GM12872 (cell line): ENCODE measurements around the gene TESK2.
A peak's percentile ranks its signal among the peaks of the same experiment; 100 is the strongest.

Source experiments
- TF ChIP-seq, protein P1 (sequence below): IDR thresholded peaks from 3 replicates; pipeline ENCODE4 v1.5.1; 2011; ENCODE audit warnings: low read depth, mild to moderate bottlenecking, low read length, moderate library complexity; ENCODE audit not compliant: insufficient read depth

TESK2 gene

DNA sequence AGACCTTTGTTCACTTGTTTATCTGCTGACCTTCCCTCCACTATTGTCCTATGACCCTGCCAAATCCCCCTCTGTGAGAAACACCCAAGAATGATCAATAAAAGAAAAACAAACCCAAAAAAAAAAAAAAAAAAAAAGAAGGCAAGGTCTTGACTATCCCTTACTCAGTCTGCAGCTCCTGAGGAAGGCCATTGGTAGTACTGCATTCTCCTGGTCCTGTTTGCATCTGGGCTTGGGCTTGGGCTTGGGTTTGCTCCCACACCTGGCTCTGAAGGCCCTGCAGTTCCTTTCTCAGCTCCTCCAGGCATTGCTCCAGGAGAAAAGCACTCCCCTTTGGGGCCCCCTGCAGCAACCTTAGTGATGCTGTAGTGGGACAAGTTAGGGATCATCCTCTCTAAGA is 7.3 kb upstream of the TESK2 start:
- TF ChIP-seq, protein P1, sequence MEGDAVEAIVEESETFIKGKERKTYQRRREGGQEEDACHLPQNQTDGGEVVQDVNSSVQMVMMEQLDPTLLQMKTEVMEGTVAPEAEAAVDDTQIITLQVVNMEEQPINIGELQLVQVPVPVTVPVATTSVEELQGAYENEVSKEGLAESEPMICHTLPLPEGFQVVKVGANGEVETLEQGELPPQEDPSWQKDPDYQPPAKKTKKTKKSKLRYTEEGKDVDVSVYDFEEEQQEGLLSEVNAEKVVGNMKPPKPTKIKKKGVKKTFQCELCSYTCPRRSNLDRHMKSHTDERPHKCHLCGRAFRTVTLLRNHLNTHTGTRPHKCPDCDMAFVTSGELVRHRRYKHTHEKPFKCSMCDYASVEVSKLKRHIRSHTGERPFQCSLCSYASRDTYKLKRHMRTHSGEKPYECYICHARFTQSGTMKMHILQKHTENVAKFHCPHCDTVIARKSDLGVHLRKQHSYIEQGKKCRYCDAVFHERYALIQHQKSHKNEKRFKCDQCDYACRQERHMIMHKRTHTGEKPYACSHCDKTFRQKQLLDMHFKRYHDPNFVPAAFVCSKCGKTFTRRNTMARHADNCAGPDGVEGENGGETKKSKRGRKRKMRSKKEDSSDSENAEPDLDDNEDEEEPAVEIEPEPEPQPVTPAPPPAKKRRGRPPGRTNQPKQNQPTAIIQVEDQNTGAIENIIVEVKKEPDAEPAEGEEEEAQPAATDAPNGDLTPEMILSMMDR: no peak

DNA sequence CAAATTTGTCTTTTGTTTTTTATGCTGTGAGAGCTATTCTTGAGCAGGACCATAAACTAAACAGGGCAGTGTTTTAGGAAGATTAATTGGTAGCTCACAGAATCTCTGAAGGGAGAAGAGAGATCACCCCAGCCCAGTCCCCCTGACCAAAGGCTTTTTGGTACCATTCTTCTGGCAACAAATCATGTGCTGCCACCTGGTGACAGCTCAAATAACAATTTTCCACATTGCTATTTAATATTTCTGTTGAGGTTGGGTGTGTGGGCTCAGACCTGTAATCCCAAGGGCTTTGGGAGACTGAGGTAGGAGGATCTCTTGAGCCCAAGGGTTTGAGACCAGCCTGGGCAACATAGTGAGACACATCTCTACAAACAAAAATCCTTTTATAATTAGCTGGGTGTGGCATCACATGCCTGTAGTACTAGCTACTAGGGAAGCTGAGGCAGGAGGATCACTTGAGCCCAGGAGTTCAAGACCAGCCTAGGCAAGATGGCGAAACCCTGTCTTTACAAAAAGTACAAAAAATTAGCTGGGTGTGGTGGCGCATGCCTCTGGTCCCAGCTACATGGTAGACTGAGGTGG is 2.2 kb upstream of the TESK2 start:
- TF ChIP-seq, protein P1: peak; percentile 54; the same call in 1 of the 3 replicates

DNA sequence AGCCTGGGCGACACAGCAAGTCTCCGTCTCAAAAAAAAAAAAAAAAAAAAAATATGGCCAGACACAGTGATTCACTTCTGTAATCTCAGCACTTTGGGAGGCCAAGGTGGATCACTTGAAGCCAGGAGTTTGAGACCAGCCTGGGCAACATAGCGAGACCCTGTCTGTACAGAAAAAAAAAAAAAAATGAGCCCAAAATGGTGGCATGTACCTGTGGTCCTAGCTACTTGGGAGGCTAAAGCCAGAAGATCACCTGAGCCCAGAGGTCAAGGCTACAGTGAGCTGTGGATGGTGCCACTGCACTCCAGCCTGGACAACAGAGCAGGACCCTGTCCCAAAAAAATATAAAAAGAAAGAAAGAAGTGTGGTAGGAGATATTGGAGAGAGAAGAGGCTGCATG is 1.7 kb upstream of the TESK2 start:
- TF ChIP-seq, protein P1: no peak

DNA sequence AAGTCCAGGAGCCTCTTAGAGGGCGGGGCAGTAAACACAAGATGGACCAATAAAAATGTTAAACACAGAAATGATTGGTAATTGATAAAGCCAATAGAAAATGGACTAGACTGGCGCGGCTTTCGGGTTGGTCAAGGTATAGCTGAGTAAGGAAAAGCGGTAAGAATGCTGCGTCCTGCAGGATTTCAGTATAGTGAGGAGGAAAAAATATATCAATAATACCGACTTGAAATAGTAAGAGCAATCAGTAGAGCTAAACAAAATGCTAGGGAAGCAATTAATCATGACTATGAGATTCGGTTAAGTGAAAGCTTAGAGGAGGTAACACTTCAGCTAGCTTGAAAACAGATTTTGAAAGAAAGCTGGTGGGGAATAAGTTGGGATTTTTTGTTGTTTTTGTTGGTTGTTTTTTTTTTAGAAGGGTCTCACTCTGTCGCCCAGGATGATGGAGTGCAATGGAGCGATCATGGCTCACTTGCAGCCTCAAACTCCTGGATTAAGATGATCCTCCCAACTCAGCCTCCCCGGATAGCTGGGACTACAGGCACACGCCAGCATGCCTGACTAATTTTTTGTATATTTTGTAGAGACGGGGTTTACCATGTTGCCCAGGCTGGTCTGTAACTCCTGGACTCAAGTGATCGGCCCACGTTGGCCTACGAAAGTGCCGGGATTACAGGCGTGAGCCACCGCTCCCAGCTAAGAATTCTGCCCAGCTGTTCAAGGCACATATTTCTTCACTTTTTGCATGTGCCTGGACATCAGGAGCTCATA is 711 bp upstream of the TESK2 start:
- TF ChIP-seq, protein P1: no peak

DNA sequence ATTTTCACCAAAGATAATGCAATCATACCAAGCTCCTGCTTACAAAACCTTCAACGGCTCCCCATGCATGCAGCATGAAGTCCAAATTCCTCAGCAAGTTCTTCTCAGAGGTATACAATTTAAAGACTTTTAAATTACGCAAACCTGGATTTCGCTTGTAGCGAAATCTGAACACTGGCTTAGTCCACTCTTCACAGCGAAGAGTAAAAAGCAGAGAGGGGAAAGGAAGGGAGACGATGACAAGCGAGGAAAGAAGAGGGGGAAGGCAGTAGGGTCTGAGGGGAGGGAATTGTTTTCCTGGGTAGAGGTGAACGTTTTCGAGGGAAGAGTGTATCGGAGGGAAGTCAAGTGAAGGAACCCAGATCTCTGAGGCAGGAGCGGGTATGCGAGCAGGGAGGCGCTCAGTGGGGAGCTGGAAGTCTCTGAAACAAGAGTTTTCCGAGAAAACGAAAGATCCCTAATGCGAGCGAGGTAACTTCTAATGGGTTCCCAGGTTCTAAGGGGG is 790 bp downstream of the TESK2 start:
- TF ChIP-seq, protein P1: no peak

DNA sequence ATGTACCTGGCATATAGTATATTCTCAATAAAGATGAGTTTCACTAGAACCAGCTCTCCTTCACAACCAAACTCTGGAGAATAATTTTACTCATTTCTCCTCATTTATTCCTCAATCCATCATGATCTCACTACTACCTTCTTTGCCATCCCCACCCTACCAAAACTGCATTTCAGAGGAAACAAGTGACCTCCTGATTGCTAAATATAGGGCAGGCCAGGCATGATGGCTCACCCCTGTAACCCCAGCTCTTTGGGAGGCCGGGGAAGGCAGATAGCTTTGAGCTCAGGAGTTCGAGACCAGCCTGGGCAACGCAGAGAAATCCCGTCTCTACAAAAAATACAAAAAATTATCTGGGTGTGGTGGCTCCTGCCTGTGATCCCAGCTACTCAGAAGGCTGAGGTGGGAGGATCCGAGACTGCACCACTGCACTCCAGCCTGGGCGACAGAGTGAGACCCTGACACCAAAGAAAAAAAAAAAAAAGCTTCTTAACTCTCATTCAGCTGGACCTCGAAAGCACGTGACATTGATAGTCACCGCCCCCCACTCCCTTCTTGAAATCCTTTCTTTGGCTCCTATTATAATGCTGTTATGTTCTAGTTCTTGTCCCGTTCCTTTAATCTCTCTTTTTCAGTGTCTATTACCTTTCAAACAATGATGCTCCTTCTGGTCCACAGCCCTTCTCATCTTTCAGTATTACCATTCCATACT is 2.1 kb downstream of the TESK2 start:
- TF ChIP-seq, protein P1: no peak

DNA sequence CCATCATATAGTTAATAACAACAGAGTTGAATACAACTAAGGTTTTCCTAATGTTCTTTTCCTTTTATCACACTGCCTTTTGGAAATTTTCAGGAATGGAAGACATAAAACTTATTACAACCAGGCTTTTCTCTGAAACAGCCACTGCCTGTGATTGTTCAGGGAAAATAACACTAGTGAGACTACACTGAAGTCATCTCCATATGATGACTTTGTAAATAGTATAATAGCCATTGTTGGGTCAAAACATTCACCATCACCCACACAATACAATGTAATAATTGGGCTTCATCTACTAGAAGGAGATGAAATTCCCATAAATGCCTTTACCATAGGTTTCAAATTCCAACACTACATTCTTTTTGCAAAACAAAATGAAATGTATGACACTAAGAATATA is 5.0 kb downstream of the TESK2 start:
- TF ChIP-seq, protein P1: no peak
